ENCODE results near the gene CCR1.

Gene CCR1

GRCh38 chr3:46208167-46208704 is at the start of gene CCR1:
CCR1 (minus strand) TSS chr3:46208313; CDS start chr3:46204313, 4,000 bp downstream.
- DNase-seq (ENCODE audit: low read depth in 1 of 2, low spot score in 1 of 2), result no peak

GRCh38 chr3:46252980-46253379 is 44.9 kb upstream of the CCR1 start:
- DNase-seq (ENCODE audit: low read depth in 1 of 2, low spot score in 1 of 2), result no peak

GRCh38 chr3:46245146-46245545 is 37.0 kb upstream of the CCR1 start:
- DNase-seq (ENCODE audit: low read depth in 1 of 2, low spot score in 1 of 2), result no peak

- no peak for DNase-seq (ENCODE audit: low read depth in 1 of 2, low spot score in 1 of 2)
Measured at GRCh38 chr3:46243560-46243959, 35.4 kb upstream of the CCR1 start.

GRCh38 chr3:46242120-46242519 is 34.0 kb upstream of the CCR1 start, which contains the start of gene CCR3:
CCR3 (plus strand) TSS chr3:46242460; CDS start chr3:46265159, 22,699 bp downstream.
- no peak for DNase-seq (ENCODE audit: low read depth in 1 of 2, low spot score in 1 of 2)

GRCh38 chr3:46239952-46240351 is 31.8 kb upstream of the CCR1 start:
- no peak for DNase-seq (ENCODE audit: low read depth in 1 of 2, low spot score in 1 of 2)

- DNase-seq (ENCODE audit: low read depth in 1 of 2, low spot score in 1 of 2), result no peak
Measured at GRCh38 chr3:46239301-46239938, 31.3 kb upstream of the CCR1 start.

- DNase-seq (ENCODE audit: low read depth in 1 of 2, low spot score in 1 of 2), result no peak
Measured at GRCh38 chr3:46238386-46238785, 30.3 kb upstream of the CCR1 start.

- no peak for DNase-seq (ENCODE audit: low read depth in 1 of 2, low spot score in 1 of 2)
Measured at GRCh38 chr3:46236294-46237054, 28.4 kb upstream of the CCR1 start.

- DNase-seq (ENCODE audit: low read depth in 1 of 2, low spot score in 1 of 2), result no peak
Measured at GRCh38 chr3:46235425-46235824, 27.3 kb upstream of the CCR1 start.

GRCh38 chr3:46233194-46233593 is 25.1 kb upstream of the CCR1 start:
- DNase-seq (ENCODE audit: low read depth in 1 of 2, low spot score in 1 of 2), result no peak

- DNase-seq (ENCODE audit: low read depth in 1 of 2, low spot score in 1 of 2), result no peak
Measured at GRCh38 chr3:46231323-46231722, 23.2 kb upstream of the CCR1 start.

GRCh38 chr3:46228260-46229242 is 20.4 kb upstream of the CCR1 start:
- DNase-seq (ENCODE audit: low read depth in 1 of 2, low spot score in 1 of 2), result no peak

GRCh38 chr3:46222435-46223161 is 14.5 kb upstream of the CCR1 start:
- no peak for DNase-seq (ENCODE audit: low read depth in 1 of 2, low spot score in 1 of 2)

- no peak for DNase-seq (ENCODE audit: low read depth in 1 of 2, low spot score in 1 of 2)
Measured at GRCh38 chr3:46221938-46222337, 13.8 kb upstream of the CCR1 start.

GRCh38 chr3:46221391-46221790 is 13.3 kb upstream of the CCR1 start:
- no peak for DNase-seq (ENCODE audit: low read depth in 1 of 2, low spot score in 1 of 2)

- DNase-seq (ENCODE audit: low read depth in 1 of 2, low spot score in 1 of 2), result no peak
Measured at GRCh38 chr3:46218196-46218709, 10.1 kb upstream of the CCR1 start.

- no peak for DNase-seq (ENCODE audit: low read depth in 1 of 2, low spot score in 1 of 2)
Measured at GRCh38 chr3:46215810-46216414, 7.8 kb upstream of the CCR1 start.

- DNase-seq (ENCODE audit: low read depth in 1 of 2, low spot score in 1 of 2), result no peak
Measured at GRCh38 chr3:46214751-46215352, 6.7 kb upstream of the CCR1 start.

Measured in stimulated activated CD4-positive, alpha-beta T cell treated with anti-CD3 and anti-CD28 coated beads, Interleukin-15, amount 100 ng/mL, for 1 hour (primary cell).